C4-2B (cell line): ENCODE data around the gene XRN2.

Experiments used
- CTCF ChIP-seq: fragments of 450-650 bp; conservative IDR thresholded peaks from 2 replicates; pipeline ENCODE4 v1.5.1; 2017; ENCODE audit warnings: mild to moderate bottlenecking
- ZFX ChIP-seq: fragments of 450-650 bp; IDR thresholded peaks from 2 replicates; pipeline ENCODE4 v1.6.1; 2017

- no peak for TF ChIP-seq CTCF
- TF ChIP-seq ZFX, result no peak
These were observed 23.2 kb upstream of the XRN2 start for GRCh38 chr20:21279706-21280521.
